WTC11 (cell line): Measurements from ENCODE around the gene PSMD4. TPM values are rescaled to one million over a fixed set of nuclear protein-coding genes. Genes with fewer than 3 reads are reported as not detected.

Experiments used
- ATAC-seq: fragments of 200-7000 bp; cut with Tn5 transposase; 2 replicates; pipeline ENCODE4 v1.10.0; 2021; ENCODE audit warnings: mild to moderate bottlenecking, moderate library complexity
- CTCF ChIA-PET: fragments of 300-600 bp; sonication (Branson Sonifier 250); formaldehyde crosslinking; loops from one replicate; lab custom pipeline; 2021; ENCODE audit warnings: antibody characterized with exemption; lab: Charles Lee
- POLR2A ChIA-PET: fragments of 350-600 bp; sonication (Branson Sonifier 250); formaldehyde crosslinking; loops from one replicate; lab custom pipeline; 2021; ENCODE audit warnings: antibody characterized with exemption; lab: Charles Lee
- DNase-seq: peaks from one replicate; pipeline ENCODE4 v3.0.0; 2021; ENCODE audit warnings: low spot score
- H3K27ac Mint-ChIP-seq: 2 replicates; pipeline ENCODE4 v1.8.0; 2021; ENCODE audit warnings: mixed read lengths
- H3K27me3 Mint-ChIP-seq: 2 replicates; pipeline ENCODE4 v1.8.0; 2021; ENCODE audit warnings: low read depth, mild to moderate bottlenecking, moderate library complexity, mixed read lengths
- H3K36me3 Mint-ChIP-seq: 2 replicates; pipeline ENCODE4 v1.8.0; 2021; ENCODE audit warnings: mixed read lengths
- H3K4me1 Mint-ChIP-seq: 2 replicates; pipeline ENCODE4 v1.8.0; 2022; ENCODE audit warnings: mixed read lengths
- H3K4me3 Mint-ChIP-seq: 2 replicates; pipeline ENCODE4 v1.8.0; 2021; ENCODE audit warnings: mild to moderate bottlenecking, moderate library complexity, mixed read lengths
- H3K9me3 Mint-ChIP-seq: 2 replicates; pipeline ENCODE4 v1.8.0; 2021; ENCODE audit warnings: mixed read lengths
- ATF6 ChIP-seq: sonication (generic); formaldehyde crosslinking; IDR thresholded peaks from 2 replicates; pipeline ENCODE4 v1.8.1; 2023; ENCODE audit warnings: mild to moderate bottlenecking, missing genetic modification reagents
- CREM ChIP-seq: sonication (generic); formaldehyde crosslinking; IDR thresholded peaks from 2 replicates; pipeline ENCODE4 v1.8.1; 2022; ENCODE audit warnings: mild to moderate bottlenecking, missing genetic modification reagents, moderate library complexity
- ERG ChIP-seq: fragments of 250-450 bp; sonication (Bioruptor Pico); IDR thresholded peaks from 2 replicates; pipeline ENCODE4 v1.8.0; 2021; ENCODE audit warnings: mild to moderate bottlenecking
- HMGA2 ChIP-seq: fragments of 250-450 bp; sonication (Bioruptor Pico); IDR thresholded peaks from 2 replicates; pipeline ENCODE4 v1.4.0; 2021; ENCODE audit warnings: mild to moderate bottlenecking, moderate library complexity
- HMGXB4 ChIP-seq: sonication (generic); formaldehyde crosslinking; IDR thresholded peaks from 2 replicates; pipeline ENCODE4 v1.8.1; 2023; ENCODE audit warnings: mild to moderate bottlenecking, moderate library complexity, missing genetic modification reagents
- JAZF1 ChIP-seq: fragments of 250-450 bp; sonication (Bioruptor Pico); IDR thresholded peaks from 2 replicates; pipeline ENCODE4 v1.9.0; 2021; ENCODE audit warnings: moderate library complexity, mild to moderate bottlenecking, inconsistent platforms
- MAX ChIP-seq: sonication (generic); formaldehyde crosslinking; IDR thresholded peaks from 2 replicates; pipeline ENCODE4 v1.8.0; 2022; ENCODE audit warnings: mild to moderate bottlenecking, missing genetic modification reagents
- MXD4 ChIP-seq: fragments of 250-450 bp; sonication (Bioruptor Pico); IDR thresholded peaks from 2 replicates; pipeline ENCODE4 v1.8.0; 2021; ENCODE audit warnings: mild to moderate bottlenecking, moderate library complexity, borderline replicate concordance
- NR2C2 ChIP-seq: sonication (generic); formaldehyde crosslinking; IDR thresholded peaks from 2 replicates; pipeline ENCODE4 v1.8.0; 2022; ENCODE audit warnings: mild to moderate bottlenecking, missing genetic modification reagents
- SMAD4 ChIP-seq: sonication (generic); formaldehyde crosslinking; IDR thresholded peaks from 2 replicates; pipeline ENCODE4 v1.8.0; 2022; ENCODE audit warnings: mild to moderate bottlenecking, missing genetic modification reagents
- SP1 ChIP-seq: sonication (generic); formaldehyde crosslinking; conservative IDR thresholded peaks from 2 replicates; pipeline ENCODE4 v1.8.1; 2022; ENCODE audit warnings: missing genetic modification reagents
- ZBTB21 ChIP-seq: sonication (generic); formaldehyde crosslinking; IDR thresholded peaks from 2 replicates; pipeline ENCODE4 v1.8.1; 2023; ENCODE audit warnings: mild to moderate bottlenecking, missing genetic modification reagents, borderline replicate concordance
- ZNF121 ChIP-seq: sonication (generic); formaldehyde crosslinking; IDR thresholded peaks from 2 replicates; pipeline ENCODE4 v1.8.0; 2023; ENCODE audit warnings: missing genetic modification reagents
- ZNF281 ChIP-seq: sonication (generic); formaldehyde crosslinking; IDR thresholded peaks from 2 replicates; pipeline ENCODE4 v1.8.0; 2023; ENCODE audit warnings: mild to moderate bottlenecking, missing genetic modification reagents
- ZNF425 ChIP-seq: fragments of 250-450 bp; sonication (Bioruptor Pico); conservative IDR thresholded peaks from 2 replicates; pipeline ENCODE4 v1.9.0; 2021; ENCODE audit warnings: mild to moderate bottlenecking
- ZNF512 ChIP-seq: sonication (generic); formaldehyde crosslinking; IDR thresholded peaks from 2 replicates; pipeline ENCODE4 v1.8.1; 2022; ENCODE audit warnings: missing genetic modification reagents, borderline replicate concordance
- ZSCAN18 ChIP-seq: fragments of 250-450 bp; sonication (Bioruptor Pico); IDR thresholded peaks from 2 replicates; pipeline ENCODE4 v2.1.2; 2022; ENCODE audit warnings: mild to moderate bottlenecking, moderate library complexity
- total RNA-seq: library from RNA; stranded (reverse); gene quantifications from 3 replicates; pipeline ENCODE4 v1.2.3, GENCODE V29; 2021

PSMD4 gene
- total RNA-seq, 1 experiment from 2014 or later, result 202 TPM

GRCh38 chr1:151265446-151266236, 11.1 kb downstream of the PSMD4 start (continued):
- no peak for TF ChIP-seq ZNF425
- no peak for TF ChIP-seq ZNF512 (CRISPR knock-in tag)
- TF ChIP-seq HMGA2 (CRISPR knock-in tag), result no peak
- no peak for TF ChIP-seq JAZF1
- TF ChIP-seq, all 79 proteins: peak for 0

- Mint-ChIP-seq H3K36me3 (peaks cover 58% of the 10 kb centered on the region), H3K4me1 (no peaks in the 10 kb centered on the region), H3K27ac (no peak overlapping the region), H3K4me3 (no peak overlapping the region), H3K27me3 (no peaks in the 10 kb centered on the region), H3K9me3 (no peaks in the 10 kb centered on the region)
- CTCF ChIA-PET, result interaction anchor here (1.2 kb wide), 1 partner anchor 14 kb away, joined by 4 read pairs; no protein-coding TSS in a partner anchor
- TF ChIP-seq ZNF281 (CRISPR knock-in tag) (no peak), CREM (CRISPR knock-in tag) (no peak), ERG (CRISPR knock-in tag) (no peak), HMGXB4 (no peak), NR2C2 (CRISPR knock-in tag) (no peak), MXD4 (no peak), ZNF121 (no peak), SP1 (CRISPR knock-in tag) (no peak), ZBTB21 (CRISPR knock-in tag) (no peak)
- POLR2A ChIA-PET, result no interaction called here
- no peak for ATAC-seq
- DNase-seq, result no peak
Measured at GRCh38 chr1:151266315-151266714, 11.8 kb downstream of the PSMD4 start.

GRCh38 chr1:151266821-151267220, 12.3 kb downstream of the PSMD4 start:
- Mint-ChIP-seq H3K9me3 (no peaks in the 10 kb centered on the region), H3K4me1 (no peaks in the 10 kb centered on the region), H3K36me3 (peaks cover 56% of the 10 kb centered on the region), H3K27me3 (no peaks in the 10 kb centered on the region), H3K27ac (peak overlapping the region; percentile 47; the same call in 1 of the 2 replicates), H3K4me3 (no peak overlapping the region)
- CTCF ChIA-PET, result no interaction called here
- DNase-seq (no peak), ATAC-seq (no peak)
- POLR2A ChIA-PET, result no interaction called here
- no peak for TF ChIP-seq ZSCAN18 (CRISPR knock-in tag)
- no peak for TF ChIP-seq SP1 (CRISPR knock-in tag)
- TF ChIP-seq MAX (CRISPR knock-in tag), result no peak
- no peak for TF ChIP-seq ZBTB21 (CRISPR knock-in tag)
- no peak for TF ChIP-seq SMAD4
- no peak for TF ChIP-seq ATF6 (CRISPR knock-in tag)
